ENCODE results near the gene MED13L.

- peak in 3 of 6 experiments; percentile 23 to 71 (median 42) for TF ChIP-seq CTCF (IDR thresholded peaks at IDR 0.05)
- TF ChIP-seq POLR2A (IDR thresholded peaks at IDR 0.05), result peak in 1 of 2 donors; percentile 55
Observed at GRCh38 chr12:116277467-116278278, at the start of gene MED13L.

Data from thyroid gland (tissue), 4 donors.